ENCODE data around the gene LRRC8C.

The LRRC8C gene

DNA sequence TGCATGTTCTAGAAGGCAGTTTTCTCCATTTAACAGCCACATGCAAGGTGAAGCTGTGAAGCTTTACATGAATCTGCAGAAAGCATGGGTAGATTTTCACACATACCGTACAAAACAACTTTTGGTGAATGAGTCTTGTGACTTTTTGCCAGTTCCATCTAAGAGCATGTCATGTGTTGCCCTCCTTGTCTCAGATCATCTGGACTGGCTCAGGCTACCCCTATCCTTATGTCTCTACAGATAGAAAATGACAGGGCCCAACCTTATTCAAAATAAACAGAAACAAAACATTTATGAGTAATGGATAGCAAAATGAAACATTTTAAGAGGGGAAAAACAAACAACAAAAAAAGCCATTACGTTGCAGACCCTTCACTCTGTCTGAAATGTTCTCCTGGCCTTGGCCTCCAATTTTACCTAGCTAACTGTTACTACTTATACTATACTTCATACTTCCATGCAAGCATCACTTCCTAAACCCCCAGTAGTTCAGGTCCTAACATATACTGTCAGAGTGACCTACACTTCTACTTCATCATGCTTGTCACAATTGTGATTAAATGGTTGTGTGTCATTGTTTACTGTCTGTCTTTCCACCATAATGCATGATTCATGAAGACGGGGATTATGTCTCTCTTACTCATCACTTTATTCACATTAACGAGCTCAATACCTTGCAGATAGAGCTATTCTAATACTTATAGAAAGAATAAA lies 39.0 kb downstream of the LRRC8C start:
- no peak for DNase-seq (ENCODE audit: low spot score)

DNA sequence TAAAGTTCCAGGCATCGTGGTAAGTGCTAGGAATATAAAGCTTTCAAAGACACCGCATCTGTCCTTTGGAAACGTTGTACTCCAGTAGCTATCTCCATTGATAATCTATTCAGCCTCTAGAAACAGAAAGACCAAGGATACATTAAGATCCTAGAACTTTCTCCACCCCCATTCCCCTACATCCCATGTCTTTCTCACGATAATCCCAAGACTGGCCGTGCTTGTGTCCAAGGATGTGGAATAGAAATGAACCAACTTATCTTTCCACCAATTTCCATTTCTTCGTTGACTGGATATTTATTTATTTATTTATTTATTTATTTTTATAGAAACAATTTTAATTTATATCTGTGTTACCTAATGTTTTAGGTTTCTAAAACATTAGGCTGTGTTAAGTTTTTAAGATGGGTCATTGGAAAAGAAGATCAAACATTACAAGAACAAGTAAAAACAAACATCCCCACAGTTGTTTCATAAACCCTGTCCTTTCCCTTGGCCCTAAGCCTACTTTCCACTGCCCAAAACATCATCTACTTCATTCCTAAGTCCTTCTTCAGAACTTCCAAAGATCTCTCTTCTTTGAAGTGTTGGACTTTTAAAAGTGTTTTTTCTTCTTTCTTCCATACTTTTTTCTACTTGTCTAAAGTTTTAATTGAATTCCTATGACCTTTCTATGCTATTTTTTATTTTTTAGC lies 39.7 kb downstream of the LRRC8C start:
- DNase-seq (ENCODE audit: low spot score), result no peak

DNA sequence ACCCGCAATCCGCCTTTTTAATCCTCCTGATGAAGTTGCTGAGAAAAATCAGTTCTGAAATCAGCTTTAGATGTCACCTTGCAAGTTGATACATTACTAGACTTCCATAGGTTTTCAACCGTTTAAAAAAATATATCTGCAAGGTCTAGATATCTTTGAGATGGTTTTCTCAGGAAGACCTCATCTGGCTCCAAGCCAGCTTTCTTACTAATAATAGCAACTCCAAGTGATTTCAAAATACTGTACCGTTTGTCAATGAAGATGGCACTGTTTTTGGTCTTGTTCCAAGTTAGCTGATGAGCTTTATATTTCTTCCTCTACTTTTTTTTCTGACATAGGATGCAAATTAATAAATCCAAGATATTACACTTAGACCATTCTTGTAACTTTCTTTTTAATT lies 40.3 kb downstream of the LRRC8C start:
- DNase-seq (ENCODE audit: low spot score), result no peak

DNA sequence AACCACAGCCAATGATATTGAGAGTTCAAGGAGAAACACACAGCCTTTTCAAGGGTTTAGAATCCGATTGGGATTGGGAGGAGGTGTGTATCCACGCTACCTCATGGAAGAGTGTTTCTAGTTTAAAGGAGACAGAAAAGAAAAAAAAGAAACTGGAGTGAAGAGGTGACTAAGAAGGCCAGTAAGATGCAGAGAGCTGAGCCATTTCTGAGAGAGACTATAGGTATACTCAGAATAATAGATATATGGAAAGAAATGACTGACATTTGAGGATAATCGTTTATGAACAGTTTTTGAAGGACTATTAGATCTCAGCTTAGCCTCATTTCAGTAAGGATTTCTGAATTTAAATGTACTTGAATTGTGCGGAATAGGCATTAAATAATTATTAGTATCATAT lies 42.8 kb downstream of the LRRC8C start:
- no peak for DNase-seq (ENCODE audit: low spot score)

DNA sequence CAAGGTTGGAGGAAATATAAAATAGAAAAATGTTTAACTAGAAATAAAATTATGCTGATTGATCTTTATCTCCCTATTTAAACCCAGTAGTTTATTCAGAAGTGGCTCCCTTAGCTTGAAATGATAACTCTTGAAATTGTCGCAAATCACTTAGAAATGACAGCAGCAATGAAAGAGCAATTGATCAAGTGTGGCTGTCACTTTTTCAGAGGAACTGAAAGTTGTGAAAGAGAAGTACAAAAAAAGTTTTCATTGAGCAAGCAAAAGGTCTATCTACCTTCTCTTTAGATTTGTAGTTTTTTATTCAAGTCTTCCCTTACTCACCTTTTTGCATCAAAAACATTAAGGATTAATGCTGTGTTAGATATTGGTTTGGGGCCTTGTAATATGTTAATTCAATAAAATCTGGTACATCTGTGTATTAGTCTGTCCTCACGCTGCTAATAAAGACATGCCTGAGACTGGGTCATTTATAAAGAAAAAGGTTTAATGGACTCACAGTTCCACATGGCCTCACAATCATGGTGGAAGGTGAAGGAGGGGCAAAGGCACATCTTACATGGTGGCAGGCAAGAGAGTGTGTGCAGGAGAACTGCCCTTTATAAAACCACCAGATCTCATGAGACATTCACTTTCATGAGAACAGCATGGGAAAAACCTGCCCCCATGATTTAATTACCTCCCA lies 48.3 kb downstream of the LRRC8C start:
- no peak for DNase-seq (ENCODE audit: low spot score)

DNA sequence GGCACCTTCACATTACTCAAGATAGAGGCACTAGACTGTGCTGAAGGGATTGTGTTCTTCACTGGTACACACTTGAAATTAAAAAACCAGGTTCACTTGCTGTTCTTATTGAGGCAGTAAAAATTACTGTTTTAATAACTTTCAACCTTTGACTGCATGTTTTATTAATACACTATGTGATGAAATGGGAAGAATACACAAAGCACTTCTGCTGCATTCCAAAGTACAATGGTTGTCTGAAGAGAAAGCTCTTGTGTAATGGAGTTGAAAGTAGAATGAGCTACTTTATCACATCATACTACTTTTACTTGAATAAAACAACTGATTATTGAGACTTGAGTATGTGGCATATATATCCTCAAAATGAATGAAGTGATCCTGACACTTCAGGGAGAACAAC lies 49.7 kb downstream of the LRRC8C start:
- DNase-seq (ENCODE audit: low spot score), result no peak

DNA sequence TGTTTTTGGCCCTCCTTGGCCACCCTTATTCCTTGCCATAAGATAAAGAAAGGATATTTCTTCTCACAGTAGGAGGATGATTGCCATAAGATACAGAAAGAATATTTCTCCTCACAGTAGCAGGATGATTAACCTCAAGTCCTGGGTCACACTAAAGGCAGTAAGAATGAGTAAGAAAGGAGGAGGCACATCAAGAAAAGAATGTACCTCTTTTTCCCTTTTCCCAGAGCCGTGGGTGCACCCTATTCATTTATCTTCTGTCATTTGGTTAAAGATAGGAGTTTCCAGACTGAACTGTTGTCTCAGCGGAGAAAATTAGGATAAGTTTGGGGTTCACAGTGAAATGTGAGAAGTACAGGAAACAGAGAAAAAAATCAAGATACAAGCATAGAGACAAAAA lies 52.5 kb downstream of the LRRC8C start:
- DNase-seq (ENCODE audit: low spot score), result no peak

DNA sequence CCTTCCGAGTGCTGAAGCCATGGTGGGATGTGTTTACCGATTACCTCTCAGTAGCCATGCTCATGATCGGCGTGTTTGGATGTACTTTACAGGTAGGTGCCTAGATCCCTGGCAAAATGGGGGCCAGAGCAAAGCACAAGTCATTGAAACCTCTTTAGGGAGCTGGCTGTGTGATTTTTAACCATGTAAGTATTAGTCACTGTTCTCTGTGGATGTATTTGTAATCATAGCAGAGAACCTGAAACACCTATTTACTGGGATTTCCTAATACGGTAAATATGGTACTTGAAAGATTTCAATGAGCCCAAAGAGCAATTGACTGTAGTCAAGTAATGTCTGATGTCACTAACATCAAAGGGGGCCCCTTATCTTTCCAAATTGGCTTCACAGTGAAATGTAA lies 53.6 kb downstream of the LRRC8C start:
- DNase-seq (ENCODE audit: low spot score), result no peak

DNA sequence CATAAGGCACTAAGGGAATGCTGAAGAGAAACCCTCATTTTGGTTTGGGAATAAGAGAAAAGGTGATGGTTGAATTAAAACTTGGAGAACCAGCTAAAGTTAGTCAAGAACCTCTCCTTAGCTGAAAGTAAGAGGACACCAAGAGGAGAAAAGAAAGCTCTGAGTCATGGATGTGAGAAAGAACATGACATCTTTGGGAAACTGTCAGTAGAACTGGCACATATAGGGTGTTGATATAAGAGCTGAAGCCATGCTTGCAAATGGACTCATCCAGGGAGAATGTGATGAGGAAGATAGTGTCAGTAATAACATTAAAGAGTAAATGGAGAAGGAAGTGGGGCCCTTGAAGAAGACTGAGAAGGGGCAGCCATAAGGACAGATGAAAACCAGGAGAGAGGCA lies 54.3 kb downstream of the LRRC8C start:
- DNase-seq (ENCODE audit: low spot score), result no peak

DNA sequence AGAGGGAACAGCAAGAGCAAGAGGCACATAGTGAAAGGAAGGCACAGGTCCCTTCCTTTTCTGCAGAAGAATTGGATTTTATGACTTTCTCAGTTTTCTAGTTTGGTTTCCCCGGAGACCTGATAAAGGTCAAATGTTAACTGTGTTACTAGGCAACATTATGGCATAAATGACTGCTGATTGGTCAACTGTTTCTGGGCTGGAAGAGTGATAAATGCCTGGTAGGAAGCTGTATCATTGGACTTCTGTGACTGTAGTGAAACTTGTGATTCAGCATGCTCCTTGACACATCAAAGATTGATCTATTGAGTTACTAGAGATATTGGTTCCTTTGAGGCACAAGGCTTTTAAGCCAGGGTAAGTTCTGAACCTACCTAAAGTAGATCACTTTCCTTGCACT lies 55.7 kb downstream of the LRRC8C start:
- no peak for DNase-seq (ENCODE audit: low spot score)

DNA sequence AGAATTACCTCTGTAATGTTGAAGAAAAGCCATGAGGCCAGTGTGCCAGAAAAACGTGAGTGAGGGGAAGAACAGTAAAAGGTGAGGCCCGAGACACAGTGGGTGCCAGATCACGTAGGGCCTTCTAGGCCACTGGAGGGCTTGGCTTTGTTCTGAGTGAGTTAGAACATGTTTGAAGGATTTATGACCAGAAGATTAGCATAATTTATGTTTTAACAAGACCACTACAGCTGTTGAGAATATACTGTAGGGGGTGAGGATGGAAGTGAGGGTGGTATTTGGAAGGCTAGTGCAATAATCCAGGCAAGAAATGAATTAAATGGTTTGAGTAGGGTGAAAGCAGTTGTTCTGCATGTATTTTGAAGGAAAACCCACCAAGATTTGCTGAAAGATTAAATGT lies 56.3 kb downstream of the LRRC8C start:
- no peak for DNase-seq (ENCODE audit: low spot score)

DNA sequence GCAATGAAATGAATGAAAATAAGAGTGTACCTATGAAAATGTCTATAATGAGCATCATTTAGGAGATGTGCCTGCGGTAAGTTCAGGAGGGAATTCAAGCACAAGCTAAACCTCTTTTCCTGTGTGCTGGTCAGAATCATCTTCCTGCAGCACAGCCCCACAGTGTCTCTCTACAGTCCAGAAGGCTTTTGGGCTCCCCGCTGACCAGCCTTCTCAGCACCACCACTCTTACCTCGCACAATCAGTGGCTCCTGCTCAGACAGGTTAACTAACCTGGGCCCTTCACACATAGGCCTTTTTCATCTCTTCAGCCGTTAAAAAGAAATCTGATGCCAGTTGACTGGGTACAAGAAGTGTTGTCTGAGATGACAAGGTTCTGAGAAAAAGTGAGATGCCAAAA lies 57.7 kb downstream of the LRRC8C start:
- DNase-seq (ENCODE audit: low spot score), result no peak

DNA sequence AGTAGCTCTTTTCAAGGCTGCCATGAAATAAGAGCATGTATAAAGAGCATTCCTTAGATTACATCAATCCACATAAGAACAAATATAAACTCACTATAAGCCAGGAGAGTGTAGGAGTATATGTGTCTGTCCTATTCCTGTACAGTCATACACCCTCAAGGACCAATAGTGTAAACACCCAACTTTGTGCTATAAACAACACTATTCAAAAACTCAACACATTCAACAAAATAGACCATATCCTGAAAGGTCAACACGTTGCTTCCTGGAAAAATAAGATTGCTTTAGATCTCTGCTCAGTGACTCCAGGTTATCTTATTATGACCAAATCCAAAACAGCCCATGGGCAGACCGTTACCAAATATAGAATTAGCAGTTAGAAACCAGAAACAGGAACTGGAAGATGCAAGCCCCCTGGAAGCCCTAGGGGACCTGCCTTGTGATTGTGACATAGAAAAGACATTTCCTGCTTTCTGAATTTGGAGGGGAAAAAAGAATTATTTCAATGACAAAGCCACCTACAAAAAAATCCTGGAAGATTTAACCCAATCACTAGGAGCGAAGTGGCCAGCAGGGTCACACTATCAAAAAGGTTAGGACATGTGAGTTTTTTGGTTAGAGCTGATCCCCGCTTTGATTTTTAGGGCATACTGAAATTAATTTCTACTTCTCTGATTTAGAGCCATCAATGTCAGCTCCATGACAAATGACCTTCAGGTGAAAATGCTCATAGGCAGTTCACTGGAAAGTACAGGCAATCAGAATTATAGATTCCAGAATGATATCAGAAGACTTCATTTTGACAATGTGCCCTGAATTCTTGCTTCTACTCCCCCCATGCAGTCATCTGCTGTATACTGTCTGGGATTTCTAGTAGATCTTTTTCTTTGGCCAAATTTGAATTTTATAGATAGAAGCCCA lies 59.9 kb downstream of the LRRC8C start:
- no peak for DNase-seq (ENCODE audit: low spot score)

DNA sequence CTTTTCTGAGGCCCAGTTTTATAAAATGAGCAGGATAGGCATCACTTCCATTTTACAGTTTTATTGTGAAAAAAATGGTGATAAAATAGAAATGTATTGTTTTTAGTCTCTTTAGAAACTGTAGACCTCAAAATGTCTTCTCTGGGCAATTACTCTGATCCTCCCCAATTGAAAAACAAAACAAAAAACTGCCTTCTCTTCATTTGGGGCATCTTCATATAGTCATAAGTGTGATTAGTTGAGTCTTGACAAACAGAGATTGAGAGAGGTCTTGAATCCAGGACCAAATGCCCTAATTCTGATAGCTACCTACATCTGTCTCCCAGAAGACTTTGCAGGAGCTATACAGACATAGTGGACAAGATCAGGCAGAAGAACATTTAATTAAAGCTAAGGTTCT lies 62.9 kb downstream of the LRRC8C start:
- DNase-seq (ENCODE audit: low spot score), result no peak

DNA sequence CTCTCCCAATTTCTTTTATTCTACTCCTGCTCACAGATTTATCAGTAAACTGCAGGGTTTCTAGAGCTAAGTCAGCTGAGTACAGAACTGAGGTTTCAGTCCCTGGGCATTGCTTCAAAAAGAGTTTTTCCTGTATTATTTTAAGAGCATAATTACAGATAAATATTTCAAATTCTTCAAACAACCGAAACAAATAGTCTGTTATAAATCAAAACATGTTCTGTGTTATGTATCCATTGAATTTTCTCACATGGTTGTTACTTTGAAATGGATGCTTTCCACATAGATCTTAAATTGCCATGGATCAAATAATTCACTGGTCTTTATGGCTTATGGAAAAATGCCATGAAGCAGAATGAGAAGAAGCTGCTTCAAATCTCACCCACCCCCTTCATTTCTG lies 64.5 kb downstream of the LRRC8C start:
- DNase-seq (ENCODE audit: low spot score), result no peak

DNA sequence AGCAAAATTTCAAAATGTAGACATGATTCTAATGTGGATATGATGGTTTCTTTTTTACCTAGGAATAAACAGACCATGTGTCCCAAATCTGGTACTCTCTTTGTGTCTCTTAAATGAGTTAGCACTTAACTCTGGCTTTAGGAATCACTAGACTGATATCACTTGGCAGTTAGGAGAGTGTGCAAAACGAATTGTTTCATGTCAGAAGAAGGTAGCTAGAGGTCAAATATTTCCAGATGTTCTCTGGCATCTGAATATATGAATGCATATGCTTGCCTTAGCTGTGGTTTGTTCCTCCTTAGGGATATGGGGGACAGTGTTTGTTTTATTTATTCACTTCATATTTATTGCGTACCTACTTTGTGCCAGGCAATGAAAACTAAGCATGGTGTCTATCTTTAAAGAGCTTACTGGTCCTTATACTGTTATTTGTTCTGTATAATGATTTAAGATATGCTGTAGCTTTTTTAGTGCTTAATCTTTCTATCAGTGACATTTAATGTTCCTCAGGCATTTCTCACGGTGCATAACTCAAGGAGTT lies 65.2 kb downstream of the LRRC8C start:
- no peak for DNase-seq (ENCODE audit: low spot score)

DNA sequence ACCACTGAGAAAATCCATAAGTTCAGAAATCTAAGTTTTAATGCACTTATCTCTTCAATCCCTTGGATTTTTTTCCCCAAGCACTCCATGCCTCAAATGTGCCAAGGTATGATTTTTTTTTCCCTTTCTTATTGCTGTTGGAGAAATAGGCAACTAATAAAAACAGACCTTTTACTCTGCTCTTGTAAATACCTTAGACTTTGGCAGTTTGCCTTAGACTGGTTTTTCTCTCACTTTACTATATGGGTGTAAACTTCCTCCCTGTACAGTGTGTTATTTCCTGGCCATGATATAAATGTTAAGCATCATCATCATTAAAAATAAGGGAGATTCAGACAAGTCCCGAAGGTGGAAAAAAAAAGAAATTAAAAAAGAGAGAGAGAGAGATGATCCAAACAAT lies 65.7 kb downstream of the LRRC8C start:
- peak; percentile 54 for DNase-seq (ENCODE audit: low spot score)

DNA sequence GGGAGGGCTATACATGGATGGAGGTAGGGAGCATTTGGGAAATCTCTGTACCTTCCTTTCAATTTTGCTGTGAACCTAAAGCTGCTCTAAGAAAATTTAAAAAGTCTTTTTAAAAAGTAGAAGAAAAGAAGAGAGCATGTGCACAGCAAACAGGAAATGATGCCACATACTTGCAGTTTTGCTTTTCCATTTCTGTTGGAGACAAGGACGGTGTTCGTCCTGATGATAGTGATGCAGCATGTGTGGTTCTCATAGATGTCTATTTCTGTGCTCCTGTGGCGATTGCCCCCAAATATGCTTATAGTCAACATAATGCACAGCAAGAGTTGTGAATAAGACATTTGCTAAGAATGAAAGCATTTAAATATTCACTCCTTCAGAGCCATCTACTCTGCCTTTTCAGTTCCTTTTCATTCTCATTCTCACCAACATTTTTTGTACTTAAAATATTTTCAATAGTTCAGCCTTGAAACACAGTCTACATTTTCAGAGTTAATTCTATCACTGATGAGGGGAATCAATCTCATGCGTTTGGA lies 66.6 kb downstream of the LRRC8C start:
- DNase-seq (ENCODE audit: low spot score), result no peak

DNA sequence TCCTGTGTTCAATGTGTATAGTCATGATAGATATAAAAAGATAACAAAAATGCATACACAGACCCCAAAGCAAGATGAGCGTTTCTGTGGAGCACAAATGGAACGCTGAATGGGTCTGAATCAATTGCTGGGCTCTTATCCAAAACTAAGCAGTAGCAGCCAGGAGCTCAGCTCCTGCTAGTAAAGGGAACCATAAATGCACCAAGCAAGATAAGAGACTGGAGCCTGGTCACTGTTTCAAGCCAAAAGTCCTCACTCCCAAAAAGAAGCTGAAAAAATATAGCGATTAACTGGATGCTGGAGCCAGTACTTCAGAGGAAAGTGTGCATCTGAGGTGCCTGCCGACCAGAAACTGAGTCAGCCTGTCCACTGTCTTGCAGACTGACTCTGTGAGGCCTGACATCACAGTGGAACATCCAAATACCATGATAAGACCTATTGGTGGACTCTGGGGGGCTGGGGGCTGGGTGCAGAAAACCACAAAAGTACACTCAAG lies 68.9 kb downstream of the LRRC8C start:
- no peak for DNase-seq (ENCODE audit: low spot score)

DNA sequence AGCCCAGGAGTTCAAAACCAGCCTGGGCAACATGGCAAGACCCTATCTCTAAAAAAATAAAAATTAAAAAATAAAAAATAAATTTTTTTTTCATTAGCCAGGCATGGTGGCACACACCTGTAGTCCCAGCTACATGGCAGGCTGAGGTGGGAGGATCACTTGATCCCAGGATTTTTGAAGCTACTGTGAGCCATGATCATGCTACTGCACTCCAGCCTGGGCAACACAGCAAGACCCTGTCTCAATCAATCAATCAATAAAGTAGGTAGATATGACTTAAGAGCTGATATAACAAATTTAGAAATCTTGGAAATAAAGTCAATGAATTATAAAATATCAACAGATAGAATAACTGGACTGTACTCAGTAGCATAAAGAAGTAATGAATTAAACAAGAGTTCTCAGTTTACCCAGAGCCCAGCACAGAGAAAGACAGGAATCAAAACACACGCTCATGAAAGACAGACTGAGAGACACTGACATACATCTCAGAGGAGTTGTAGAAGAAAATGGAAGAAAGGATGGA lies 69.7 kb downstream of the LRRC8C start:
- no peak for DNase-seq (ENCODE audit: low spot score)

DNA sequence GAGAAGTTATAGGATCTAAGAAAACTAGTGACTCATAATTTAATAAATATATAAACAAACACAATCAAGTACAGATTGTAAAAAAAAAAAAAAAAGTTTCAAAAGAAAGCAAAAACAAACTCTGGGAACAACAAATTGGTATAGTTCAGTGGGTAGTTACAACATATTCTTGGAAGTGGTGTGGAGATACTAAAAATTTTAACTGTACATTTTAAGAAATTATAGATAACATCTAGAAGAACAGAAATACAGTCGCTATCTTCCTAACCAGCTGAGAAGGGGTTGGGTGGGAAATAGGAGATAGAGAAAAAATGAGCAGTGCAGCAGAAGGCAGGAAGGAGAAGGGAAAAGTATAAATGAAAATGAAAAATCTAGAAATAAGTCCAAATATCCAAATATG lies 70.5 kb downstream of the LRRC8C start:
- DNase-seq (ENCODE audit: low spot score), result no peak
